Left ventricle myocardium inferior (tissue), 1 donor: ENCODE results near the gene RASIP1. TPM values are rescaled to one million over a fixed set of nuclear protein-coding genes. Genes with fewer than 3 reads are reported as not detected.
A peak's percentile ranks its signal among the peaks of the same experiment; 100 is the strongest.

Source experiments
- DNase-seq: peaks from one replicate; pipeline ENCODE4 v3.0.0-alpha.2; 2020
- H3K27ac ChIP-seq: fragments of 200-600 bp; replicated peaks from 2 replicates; pipeline ENCODE4 v1.8.0; 2021
- H3K27me3 ChIP-seq: fragments of 200-600 bp; 2 replicates; pipeline ENCODE4 v1.8.0; 2021; ENCODE audit warnings: low read depth
- H3K36me3 ChIP-seq: fragments of 200-600 bp; 2 replicates; pipeline ENCODE4 v1.8.0; 2021
- H3K4me1 ChIP-seq: fragments of 200-600 bp; 2 replicates; pipeline ENCODE4 v1.8.0; 2021
- H3K4me3 ChIP-seq: fragments of 200-600 bp; 2 replicates; pipeline ENCODE4 v1.8.0; 2021; ENCODE audit warnings: mild to moderate bottlenecking, moderate library complexity
- H3K9me3 ChIP-seq: fragments of 200-600 bp; replicated peaks from 2 replicates; pipeline ENCODE4 v1.8.0; 2021
- CTCF ChIP-seq: fragments of 200-600 bp; IDR thresholded peaks from 2 replicates; pipeline ENCODE4 v1.8.0; 2021; ENCODE audit warnings: antibody characterized with exemption, mild to moderate bottlenecking, borderline replicate concordance
- intact Hi-C: fragments of 100-400 bp; cut with micrococcal nuclease; formaldehyde crosslinking; loops from one replicate; pipeline ENCODE4 v1.11.0; 2022
- total RNA-seq: library from RNA; stranded (reverse); fragmentation: NEBNext Ultra II Directional; extraction: Animal tissue kit (Norgen Biotek cat#: 25700); gene quantifications from one replicate; pipeline ENCODE4 v1.2.1, GENCODE V29; 2021
- donor health status: DM: no; HTN: yes; CAD: no; lungs with severe emphysema.

RASIP1 gene
- total RNA-seq, 1 donor from 2014 or later = 13.9 TPM

GRCh38 chr19:48779636-48780035 is 39.2 kb upstream of the RASIP1 start:
- no peak for TF ChIP-seq CTCF
- DNase-seq = no peak
- Histone ChIP-seq H3K36me3 (no peaks in the 10 kb centered on the region), H3K27me3 (no peaks in the 10 kb centered on the region), H3K4me1 (peaks cover 26% of the 10 kb centered on the region), H3K27ac (no peak overlapping the region), H3K9me3 (no peaks in the 10 kb centered on the region), H3K4me3 (no peak overlapping the region)
- intact Hi-C loops = no loop called here

DNA sequence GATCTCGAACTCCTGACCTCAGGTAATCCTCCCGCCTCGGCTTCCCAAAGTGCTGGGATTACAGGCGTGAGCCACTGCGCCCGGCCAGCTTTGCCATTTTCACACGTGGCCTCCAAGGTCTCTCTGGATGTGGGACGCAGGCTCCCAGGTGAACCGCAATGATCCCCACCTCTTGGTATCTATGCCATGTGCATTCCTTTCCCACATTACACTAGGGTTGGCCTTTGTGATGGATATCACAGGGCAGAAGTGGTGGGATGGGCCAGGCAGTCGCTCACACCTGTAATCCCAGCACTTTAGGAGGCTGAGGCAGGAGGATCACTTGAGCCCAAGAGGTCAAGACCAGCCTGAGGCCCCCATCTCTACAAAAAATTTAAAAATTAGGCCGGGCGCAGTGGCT is 37.3 kb upstream of the RASIP1 start:
- intact Hi-C loops = no loop called here
- TF ChIP-seq CTCF = no peak
- H3K4me1 ChIP-seq = peaks cover 26% of the 10 kb centered on the region
- H3K27ac ChIP-seq = no peak overlapping the region
- H3K9me3 ChIP-seq = no peaks in the 10 kb centered on the region
- no peaks in the 10 kb centered on the region for H3K36me3 ChIP-seq
- DNase-seq = no peak
- H3K4me3 ChIP-seq = no peak overlapping the region
- no peaks in the 10 kb centered on the region for H3K27me3 ChIP-seq

GRCh38 chr19:48777139-48777538 is 36.7 kb upstream of the RASIP1 start:
- no peaks in the 10 kb centered on the region for H3K36me3 ChIP-seq
- no peaks in the 10 kb centered on the region for H3K9me3 ChIP-seq
- no peak for DNase-seq
- H3K4me3 ChIP-seq = no peak overlapping the region
- H3K27ac ChIP-seq = no peak overlapping the region
- intact Hi-C loops = no loop called here
- H3K4me1 ChIP-seq = peaks cover 26% of the 10 kb centered on the region
- no peaks in the 10 kb centered on the region for H3K27me3 ChIP-seq
- no peak for TF ChIP-seq CTCF

DNA sequence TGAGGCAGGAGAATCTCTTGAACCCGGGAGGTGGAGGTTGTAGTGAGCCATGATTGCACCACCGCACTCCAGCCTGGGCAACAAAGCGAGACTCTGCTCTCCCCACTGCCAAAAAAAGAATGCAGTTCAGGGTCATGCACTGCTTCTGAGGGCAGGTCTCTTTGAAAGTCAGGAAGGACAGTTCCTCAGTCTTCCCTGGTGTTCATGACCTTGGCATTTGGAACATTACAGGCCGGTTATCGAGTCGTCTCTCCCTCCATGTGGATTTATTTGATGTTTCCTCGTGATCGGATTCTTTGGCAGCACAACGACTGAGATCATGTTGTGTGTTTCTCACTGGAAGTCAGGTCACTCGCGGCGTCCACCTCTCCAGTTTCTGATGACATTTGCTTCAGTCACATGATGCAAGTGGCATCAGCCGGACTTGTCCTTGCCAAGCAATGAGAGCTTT is 32.1 kb upstream of the RASIP1 start:
- no peak overlapping the region for H3K4me3 ChIP-seq
- intact Hi-C loops = no loop called here
- no peaks in the 10 kb centered on the region for H3K9me3 ChIP-seq
- no peaks in the 10 kb centered on the region for H3K36me3 ChIP-seq
- no peak for DNase-seq
- peaks cover 19% of the 10 kb centered on the region for H3K4me1 ChIP-seq
- no peaks in the 10 kb centered on the region for H3K27me3 ChIP-seq
- H3K27ac ChIP-seq = peak overlapping the region; percentile 79
- no peak for TF ChIP-seq CTCF

DNA sequence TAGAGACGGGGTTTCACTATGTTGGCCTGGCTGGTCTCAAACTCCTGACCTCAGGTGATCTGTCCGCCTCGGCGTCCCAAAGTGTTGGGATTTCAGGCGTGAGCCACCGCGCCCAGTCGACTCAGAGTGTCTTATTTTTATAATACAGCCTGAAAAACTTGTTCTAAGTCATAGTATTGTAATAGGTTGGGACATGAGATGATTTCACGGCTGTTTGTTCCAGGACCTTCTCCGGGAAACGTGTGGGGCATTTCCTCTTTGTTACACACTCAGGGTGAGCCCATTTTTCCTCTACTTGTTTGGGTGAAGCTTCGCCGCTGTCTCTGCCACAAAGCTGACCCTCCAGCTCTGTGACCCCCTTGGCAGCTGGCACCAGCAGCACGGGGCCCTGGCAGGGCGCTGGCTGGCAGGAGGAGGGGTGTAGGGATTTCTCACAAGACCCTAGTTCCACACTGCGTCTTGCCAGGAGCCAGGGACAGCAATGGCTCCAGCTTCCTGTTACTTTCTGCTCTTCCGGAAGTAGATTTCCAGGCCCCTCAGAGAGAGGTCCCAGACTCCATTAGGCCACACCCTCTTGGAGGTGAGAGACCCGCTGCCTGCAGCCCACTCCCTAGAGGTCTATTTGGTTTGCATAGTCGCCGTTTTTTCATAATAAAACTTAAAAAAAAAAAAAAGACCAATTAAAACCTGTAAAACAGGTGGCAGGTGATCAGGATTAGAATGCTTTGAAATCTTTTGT is 30.5 kb upstream of the RASIP1 start:
- intact Hi-C loops = no loop called here
- H3K36me3 ChIP-seq = no peaks in the 10 kb centered on the region
- no peaks in the 10 kb centered on the region for H3K9me3 ChIP-seq
- H3K4me3 ChIP-seq = no peak overlapping the region
- no peak overlapping the region for H3K27ac ChIP-seq
- no peak for DNase-seq
- H3K27me3 ChIP-seq = no peaks in the 10 kb centered on the region
- H3K4me1 ChIP-seq = peaks cover 19% of the 10 kb centered on the region
- TF ChIP-seq CTCF = no peak
